MM.1S (cell line): ENCODE results near the gene ZNF804A.

Source experiments
- DNase-seq: peaks from one replicate; pipeline ENCODE4 v3.0.0-alpha.2; 2015
- H2AFZ ChIP-seq: fragments of 300-600 bp; sonication (generic); 2 replicates; pipeline ENCODE4 v1.6.0; 2016; ENCODE audit warnings: antibody characterized with exemption, low read length
- H3F3A ChIP-seq: fragments of 300-600 bp; sonication (generic); 2 replicates; pipeline ENCODE4 v1.6.1; 2016; ENCODE audit warnings: mild to moderate bottlenecking, antibody characterized with exemption, low read length, moderate library complexity, mixed read lengths; ENCODE audit not compliant: insufficient read depth
- H3K27ac ChIP-seq: fragments of 300-600 bp; sonication (generic); 2 replicates; pipeline ENCODE4 v1.5.1; 2016; ENCODE audit warnings: mild to moderate bottlenecking, low read length
- H3K27me3 ChIP-seq: fragments of 300-600 bp; sonication (generic); replicated peaks from 2 replicates; pipeline ENCODE4 v1.6.0; 2016; ENCODE audit warnings: low read length; ENCODE audit not compliant: insufficient read depth
- H3K36me3 ChIP-seq: fragments of 300-600 bp; sonication (generic); replicated peaks from 2 replicates; pipeline ENCODE4 v1.6.1; 2016; ENCODE audit warnings: mild to moderate bottlenecking, low read length, mixed read lengths; ENCODE audit not compliant: insufficient read depth
- H3K4me1 ChIP-seq: fragments of 300-600 bp; sonication (generic); 2 replicates; pipeline ENCODE4 v1.6.1; 2016; ENCODE audit warnings: low read length, mixed read lengths
- H3K4me2 ChIP-seq: fragments of 300-600 bp; sonication (generic); 2 replicates; pipeline ENCODE4 v1.6.0; 2016; ENCODE audit warnings: low read depth, low read length
- H3K4me3 ChIP-seq: fragments of 300-600 bp; sonication (generic); 2 replicates; pipeline ENCODE4 v1.5.1; 2016; ENCODE audit warnings: low read length, mixed read lengths
- H3K79me2 ChIP-seq: fragments of 300-600 bp; sonication (generic); 2 replicates; pipeline ENCODE4 v1.6.1; 2016; ENCODE audit warnings: mixed run types, low read length, mixed read lengths
- H3K9ac ChIP-seq: fragments of 300-600 bp; sonication (generic); 2 replicates; pipeline ENCODE4 v1.6.1; 2016; ENCODE audit warnings: low read length, mixed read lengths
- H3K9me2 ChIP-seq: fragments of 300-600 bp; sonication (generic); replicated peaks from 2 replicates; pipeline ENCODE4 v1.6.1; 2016; ENCODE audit warnings: mild to moderate bottlenecking, low read length, mixed read lengths; ENCODE audit not compliant: insufficient read depth
- H3K9me3 ChIP-seq: fragments of 300-600 bp; sonication (generic); replicated peaks from 2 replicates; pipeline ENCODE4 v1.6.1; 2016; ENCODE audit warnings: mild to moderate bottlenecking, low read length, mixed read lengths; ENCODE audit not compliant: insufficient read depth
- H4K20me1 ChIP-seq: fragments of 300-600 bp; sonication (generic); 2 replicates; pipeline ENCODE4 v1.6.1; 2016; ENCODE audit warnings: mild to moderate bottlenecking, low read length, moderate library complexity, mixed read lengths; ENCODE audit not compliant: insufficient read depth
- CTCF ChIP-seq: fragments of 300-600 bp; sonication (generic); IDR thresholded peaks from 2 replicates; pipeline ENCODE4 v1.5.1; 2016; ENCODE audit warnings: antibody characterized with exemption, low read length, mixed read lengths
- EZH2 ChIP-seq: fragments of 300-600 bp; sonication (generic); optimal IDR thresholded peaks from 2 replicates; pipeline ENCODE3; 2017; ENCODE audit warnings: low read depth, mild to moderate bottlenecking, antibody characterized with exemption, low read length, mixed read lengths
- EZH2phosphoT487 ChIP-seq: fragments of 300-600 bp; sonication (generic); IDR thresholded peaks from 2 replicates; pipeline ENCODE4 v1.6.1; 2018; ENCODE audit warnings: antibody characterized with exemption, low read length

Gene ZNF804A

GRCh38 chr2:184555352-184555751, 43.0 kb upstream of the ZNF804A start:
- Histone ChIP-seq H3K9me3 (no peaks in the 10 kb centered on the region), H4K20me1 (no peaks in the 10 kb centered on the region), H3K27me3 (no peaks in the 10 kb centered on the region), H3K9me2 (no peaks in the 10 kb centered on the region), H3K4me3 (no peak overlapping the region), H3K36me3 (no peaks in the 10 kb centered on the region), H3F3A (no peaks in the 10 kb centered on the region), H3K79me2 (no peaks in the 10 kb centered on the region), H2AFZ (no peak overlapping the region), H3K4me1 (no peaks in the 10 kb centered on the region), H3K27ac (no peak overlapping the region), H3K9ac (no peak overlapping the region), H3K4me2 (no peak overlapping the region)
- no peak for DNase-seq
- TF ChIP-seq CTCF = no peak
- no peak for TF ChIP-seq EZH2
- no peak for TF ChIP-seq EZH2phosphoT487

DNA sequence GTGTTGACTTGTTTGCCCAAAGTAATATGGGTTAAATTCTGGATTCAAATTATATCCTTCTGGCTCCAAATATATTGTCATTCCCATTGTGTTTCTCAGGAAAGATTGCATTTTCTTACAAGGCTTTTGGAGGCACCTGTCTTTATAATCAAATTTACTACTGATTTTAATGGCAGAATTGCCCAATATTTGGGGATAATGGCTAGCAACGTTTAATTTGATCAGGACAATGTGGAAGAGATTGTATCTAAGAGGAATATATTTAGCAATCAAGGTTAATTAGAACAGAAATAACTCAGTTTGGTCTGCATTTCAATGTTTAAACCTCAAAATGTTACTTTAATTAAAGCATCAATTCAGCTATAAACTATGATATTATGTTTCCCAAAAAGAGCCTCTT, 41.7 kb upstream of the ZNF804A start:
- no peak overlapping the region for H3K27ac ChIP-seq
- no peak overlapping the region for H3K9ac ChIP-seq
- H4K20me1 ChIP-seq = no peaks in the 10 kb centered on the region
- no peaks in the 10 kb centered on the region for H3K36me3 ChIP-seq
- H3K27me3 ChIP-seq = no peaks in the 10 kb centered on the region
- TF ChIP-seq CTCF (no peak), EZH2 (no peak), EZH2phosphoT487 (no peak)
- H3K4me1 ChIP-seq = no peaks in the 10 kb centered on the region
- no peaks in the 10 kb centered on the region for H3K9me3 ChIP-seq
- no peaks in the 10 kb centered on the region for H3F3A ChIP-seq
- no peaks in the 10 kb centered on the region for H3K79me2 ChIP-seq
- DNase-seq = no peak
- H2AFZ ChIP-seq = no peak overlapping the region
- no peak overlapping the region for H3K4me2 ChIP-seq
- H3K9me2 ChIP-seq = no peaks in the 10 kb centered on the region
- H3K4me3 ChIP-seq = no peak overlapping the region

DNA sequence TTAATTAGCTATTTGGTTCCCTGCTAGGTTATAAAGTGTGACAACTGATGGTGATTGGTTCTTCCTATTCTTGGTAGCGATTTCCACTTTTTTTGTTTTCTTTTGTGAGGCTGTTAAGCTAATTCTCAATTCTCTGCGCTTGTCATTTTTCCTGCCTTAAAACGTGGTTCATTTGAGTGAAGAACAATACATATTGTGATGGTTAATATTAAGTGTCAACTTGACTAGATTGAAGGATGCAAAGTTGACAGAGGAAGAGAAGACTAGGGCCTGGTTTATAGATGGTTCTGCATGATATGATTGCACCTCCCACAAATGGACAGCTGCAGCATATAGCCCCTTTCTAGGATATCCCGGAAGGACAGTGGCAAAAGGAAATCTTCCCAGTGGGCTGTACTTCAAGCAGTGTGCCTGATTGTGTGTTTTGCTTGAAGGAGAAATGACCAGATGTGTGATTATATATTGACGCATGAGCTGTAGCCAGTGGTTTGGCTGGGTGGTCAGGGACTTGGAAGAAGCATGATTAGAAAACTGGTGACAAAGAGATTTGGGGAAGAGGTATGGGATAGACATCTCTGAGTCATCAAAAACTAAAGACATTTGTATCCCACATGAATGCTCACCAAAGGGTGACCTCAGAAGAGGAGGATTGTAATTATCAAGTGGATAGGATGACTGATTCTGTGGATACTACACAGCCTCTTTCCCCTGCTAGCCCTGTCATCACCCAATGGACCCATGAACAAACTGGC, 39.4 kb upstream of the ZNF804A start:
- DNase-seq = no peak
- H3K9me2 ChIP-seq = no peaks in the 10 kb centered on the region

More for the DNA sequence above, 39.4 kb upstream of the ZNF804A start:
- Histone ChIP-seq H4K20me1 (no peaks in the 10 kb centered on the region), H3K27ac (no peak overlapping the region), H3K36me3 (no peaks in the 10 kb centered on the region), H3K9ac (no peak overlapping the region), H3K4me1 (no peaks in the 10 kb centered on the region), H3F3A (no peaks in the 10 kb centered on the region), H3K4me2 (no peak overlapping the region), H3K27me3 (no peaks in the 10 kb centered on the region), H3K9me3 (no peaks in the 10 kb centered on the region), H3K79me2 (no peaks in the 10 kb centered on the region), H2AFZ (no peak overlapping the region), H3K4me3 (no peak overlapping the region)
- TF ChIP-seq EZH2phosphoT487 (no peak), EZH2 (no peak), CTCF (no peak)
